CD4-positive, alpha-beta T cell (primary cell): ENCODE data around the gene PAX5. TPM values are rescaled to one million over a fixed set of nuclear protein-coding genes. Genes with fewer than 3 reads are reported as not detected.

Source experiments
- ATAC-seq: fragments of 200-7000 bp; cut with Tn5 transposase; one replicate; pipeline ENCODE4 v1.10.0; 2022; ENCODE audit warnings: mild to moderate bottlenecking; ENCODE audit not compliant: poor library complexity
- CTCF ChIA-PET: fragments of 350-600 bp; sonication (Branson Sonifier 250); formaldehyde crosslinking; loops from one replicate; lab custom pipeline; 2021; ENCODE audit warnings: antibody characterized with exemption, inconsistent platforms; lab: Charles Lee
- POLR2A ChIA-PET: fragments of 350-600 bp; sonication (Branson Sonifier 250); formaldehyde crosslinking; loops from one replicate; lab custom pipeline; 2021; ENCODE audit warnings: antibody characterized with exemption, inconsistent platforms; lab: Charles Lee
- DNase-seq, 14 experiments: peaks; one replicate each; pipeline ENCODE4 v3.0.0-alpha.2; 2013 to 2020; ENCODE audit warnings: mixed read lengths in 2 of 14
- H3K27ac ChIP-seq, 2 donors: one replicate each; pipeline versions ENCODE4 v1.5.1 to v1.7.0; 2013; ENCODE audit warnings: low read length in 2 of 2, low read depth in 1 of 2, mild to moderate bottlenecking in 1 of 2
- H3K27me3 ChIP-seq, 2 experiments: 1 replicate in 1 of 2; 2 replicates in 1 of 2; pipeline versions ENCODE4 v1.6.1 to v1.7.0; 2013; ENCODE audit warnings: low read length in 2 of 2, control low read depth in 1 of 2, mild to moderate bottlenecking in 1 of 2, moderate library complexity in 1 of 2; ENCODE audit not compliant: insufficient read depth in 2 of 2, control insufficient read depth in 1 of 2
- H3K36me3 ChIP-seq: one replicate; pipeline ENCODE4 v1.6.1; 2013; ENCODE audit warnings: low read length, control low read depth; ENCODE audit not compliant: insufficient read depth
- H3K4me1 ChIP-seq: one replicate; pipeline ENCODE4 v1.6.1; 2013; ENCODE audit warnings: low read length, control low read depth; ENCODE audit not compliant: insufficient read depth
- H3K4me3 ChIP-seq: one replicate; pipeline ENCODE4 v1.5.1; 2013; ENCODE audit warnings: mild to moderate bottlenecking, low read length, moderate library complexity
- H3K9me3 ChIP-seq, 2 experiments: 1 replicate in 1 of 2; 2 replicates in 1 of 2; pipeline versions ENCODE4 v1.6.1 to v1.7.0; 2013; ENCODE audit warnings: low read length in 2 of 2, mild to moderate bottlenecking in 2 of 2, control low read depth in 1 of 2, moderate library complexity in 1 of 2; ENCODE audit not compliant: control insufficient read depth in 1 of 2, insufficient read depth in 1 of 2
- H3K27ac Mint-ChIP-seq: one replicate; pipeline ENCODE4 v1.8.0; 2020; ENCODE audit warnings: mixed read lengths
- H3K27me3 Mint-ChIP-seq: one replicate; pipeline ENCODE4 v1.8.0; 2021; ENCODE audit warnings: mixed read lengths
- H3K36me3 Mint-ChIP-seq: one replicate; pipeline ENCODE4 v1.8.0; 2021; ENCODE audit warnings: low read depth, mixed read lengths
- H3K4me1 Mint-ChIP-seq: one replicate; pipeline ENCODE4 v1.8.0; 2021; ENCODE audit warnings: low read depth, mixed read lengths
- H3K4me3 Mint-ChIP-seq: one replicate; pipeline ENCODE4 v1.8.0; 2020; ENCODE audit warnings: mild to moderate bottlenecking, mixed read lengths
- H3K9me3 Mint-ChIP-seq: one replicate; pipeline ENCODE4 v1.8.0; 2020; ENCODE audit warnings: mixed read lengths
- intact Hi-C, 2 experiments: fragments of 100-400 bp; cut with DNase I in 1 of 2; cut with micrococcal nuclease in 1 of 2; formaldehyde crosslinking; loops; one replicate each; pipeline versions ENCODE4 v1.15.1 to v1.9.0; 2023 to 2025; cut with DNase I, micrococcal nuclease
- total RNA-seq, 174 experiments: library from RNA in 2 of 174; stranded (reverse) in 2 of 174; gene quantifications; one replicate each; pipeline ENCODE4 v1.2.3 and lab custom pipeline; 2021 to 2026
- TF ChIP-seq, protein P1 (sequence below): fragments of 200-600 bp; IDR thresholded peaks from one replicate; pipeline ENCODE4 v1.8.0; 2022; ENCODE audit warnings: antibody characterized with exemption, mild to moderate bottlenecking

The PAX5 gene
- total RNA-seq, 2 experiments from 2014 or later: 0.03 to 0.11 TPM

DNA sequence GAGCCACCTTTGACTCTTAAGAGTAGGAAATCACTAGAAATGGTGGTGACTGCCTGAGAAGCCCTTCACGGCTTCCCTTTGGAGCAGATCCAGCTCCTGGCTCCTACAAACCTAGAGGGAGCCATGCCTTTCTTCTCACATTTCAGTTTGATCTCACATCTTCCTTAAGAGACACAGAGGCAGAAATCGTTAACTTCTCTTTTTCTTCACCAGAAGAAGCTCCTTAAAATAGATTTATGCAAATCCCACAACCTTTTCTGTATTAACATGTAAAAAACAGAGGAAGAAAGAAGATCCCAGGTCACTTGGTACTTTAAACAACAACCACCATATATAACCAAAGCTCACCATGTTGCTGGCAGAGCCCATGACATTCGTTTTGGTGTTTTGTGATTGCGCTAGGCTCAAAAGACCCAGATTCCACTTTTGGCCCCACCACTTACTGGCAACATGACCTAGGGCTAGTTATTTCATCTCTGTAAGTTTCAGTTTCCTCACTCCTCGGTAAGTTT, 29.6 kb downstream of the PAX5 start:
- peaks cover 47 to 72% of the 10 kb centered on the region in 2 experiments for H3K27me3 ChIP-seq
- intact Hi-C loops: no loop called here
- CTCF ChIA-PET: no interaction called here
- no peak overlapping the region for H3K4me3 ChIP-seq
- POLR2A ChIA-PET: no interaction called here
- no peaks in the 10 kb centered on the region for H3K36me3 ChIP-seq
- H3K36me3 Mint-ChIP-seq: no peaks in the 10 kb centered on the region
- peaks cover 83% of the 10 kb centered on the region for H3K27me3 Mint-ChIP-seq
- no peak for ATAC-seq
- no peaks in the 10 kb centered on the region for H3K4me1 Mint-ChIP-seq
- no peak overlapping the region for H3K4me3 Mint-ChIP-seq
- no peak overlapping the region for H3K27ac Mint-ChIP-seq
- H3K9me3 ChIP-seq: peaks cover 0 to 13% of the 10 kb centered on the region in 2 experiments
- TF ChIP-seq, protein P1, sequence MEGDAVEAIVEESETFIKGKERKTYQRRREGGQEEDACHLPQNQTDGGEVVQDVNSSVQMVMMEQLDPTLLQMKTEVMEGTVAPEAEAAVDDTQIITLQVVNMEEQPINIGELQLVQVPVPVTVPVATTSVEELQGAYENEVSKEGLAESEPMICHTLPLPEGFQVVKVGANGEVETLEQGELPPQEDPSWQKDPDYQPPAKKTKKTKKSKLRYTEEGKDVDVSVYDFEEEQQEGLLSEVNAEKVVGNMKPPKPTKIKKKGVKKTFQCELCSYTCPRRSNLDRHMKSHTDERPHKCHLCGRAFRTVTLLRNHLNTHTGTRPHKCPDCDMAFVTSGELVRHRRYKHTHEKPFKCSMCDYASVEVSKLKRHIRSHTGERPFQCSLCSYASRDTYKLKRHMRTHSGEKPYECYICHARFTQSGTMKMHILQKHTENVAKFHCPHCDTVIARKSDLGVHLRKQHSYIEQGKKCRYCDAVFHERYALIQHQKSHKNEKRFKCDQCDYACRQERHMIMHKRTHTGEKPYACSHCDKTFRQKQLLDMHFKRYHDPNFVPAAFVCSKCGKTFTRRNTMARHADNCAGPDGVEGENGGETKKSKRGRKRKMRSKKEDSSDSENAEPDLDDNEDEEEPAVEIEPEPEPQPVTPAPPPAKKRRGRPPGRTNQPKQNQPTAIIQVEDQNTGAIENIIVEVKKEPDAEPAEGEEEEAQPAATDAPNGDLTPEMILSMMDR: no peak
- DNase-seq: no peak
- H3K4me1 ChIP-seq: peaks cover 10% of the 10 kb centered on the region
- no peak overlapping the region for H3K27ac ChIP-seq
- no peaks in the 10 kb centered on the region for H3K9me3 Mint-ChIP-seq

DNA sequence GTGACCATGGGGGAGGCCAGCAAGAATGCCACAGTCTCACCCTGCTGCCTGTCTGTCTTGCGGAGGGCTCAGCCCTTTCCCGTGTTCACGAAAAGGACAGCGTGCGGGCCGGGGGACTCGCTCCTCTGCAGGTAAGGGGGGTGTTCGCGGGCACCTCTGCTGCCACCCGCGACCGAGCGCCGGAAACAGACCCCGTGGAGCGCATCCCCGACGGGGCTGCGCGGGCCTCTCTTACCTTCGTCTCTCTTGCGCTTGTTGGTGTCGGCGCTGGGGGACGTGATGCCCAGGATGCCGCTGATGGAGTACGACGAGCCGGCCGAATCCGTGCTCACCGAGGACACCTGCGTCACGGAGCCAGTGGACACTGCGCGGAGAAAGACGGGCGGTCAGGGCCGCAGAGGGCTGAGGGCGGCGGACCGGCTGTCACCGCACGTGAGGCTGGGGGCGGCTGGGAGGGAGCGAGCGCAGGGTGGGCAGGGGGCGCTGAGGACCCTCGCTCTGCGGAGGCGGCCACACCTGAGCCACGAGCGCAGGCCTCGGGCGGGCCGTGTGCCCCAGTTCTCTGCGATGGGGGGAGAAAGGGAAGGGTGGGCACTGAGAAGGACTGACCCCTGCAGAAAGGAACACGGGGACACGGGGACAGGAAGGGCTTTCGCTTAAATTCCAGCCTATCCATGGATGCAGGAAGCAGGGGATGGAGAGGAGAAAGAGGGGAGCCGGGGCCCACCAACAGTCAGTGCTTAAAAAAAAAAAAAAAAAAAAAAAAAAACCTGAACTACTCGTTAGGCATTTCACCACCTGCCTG, 31.5 kb downstream of the PAX5 start:
- ChIA-PET POLR2A (no interaction called here), CTCF (no interaction called here)
- Histone ChIP-seq H3K9me3 (peaks cover 0 to 13% of the 10 kb centered on the region in 2 experiments), H3K36me3 (no peaks in the 10 kb centered on the region), H3K27me3 (peaks cover 47 to 67% of the 10 kb centered on the region in 2 experiments), H3K4me3 (no peak overlapping the region), H3K4me1 (peaks cover 10% of the 10 kb centered on the region), H3K27ac (no peak overlapping the region)
- TF ChIP-seq, protein P1: no peak
- H3K4me1 Mint-ChIP-seq: no peaks in the 10 kb centered on the region
- ATAC-seq: no peak
- H3K27ac Mint-ChIP-seq: no peak overlapping the region
- no peaks in the 10 kb centered on the region for H3K9me3 Mint-ChIP-seq
- intact Hi-C loops: no loop called here
- H3K27me3 Mint-ChIP-seq: peaks cover 82% of the 10 kb centered on the region
- no peak overlapping the region for H3K4me3 Mint-ChIP-seq
- H3K36me3 Mint-ChIP-seq: no peaks in the 10 kb centered on the region
- no peak for DNase-seq

DNA sequence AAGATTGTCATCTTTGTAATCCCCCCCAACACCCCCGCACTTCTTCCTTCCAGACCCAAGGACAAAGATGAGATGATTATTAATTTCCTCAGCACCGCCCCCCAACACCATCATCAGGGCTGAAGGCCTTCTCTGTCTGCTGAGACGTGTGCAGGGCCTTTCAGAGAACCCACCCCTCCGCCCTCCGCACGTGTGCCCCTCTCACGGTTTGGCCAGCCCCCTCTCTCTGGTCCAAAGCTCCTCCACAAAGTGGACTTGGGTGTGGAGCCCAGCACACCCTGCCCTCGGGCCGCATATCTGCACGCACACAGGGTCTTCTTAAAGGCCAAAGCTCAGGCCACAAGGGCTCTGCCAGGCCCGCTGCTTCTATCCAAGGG, 32.0 kb downstream of the PAX5 start:
- CTCF ChIA-PET: no interaction called here
- H3K27ac ChIP-seq: no peak overlapping the region
- H3K36me3 Mint-ChIP-seq: no peaks in the 10 kb centered on the region

More for the DNA sequence above, 32.0 kb downstream of the PAX5 start:
- intact Hi-C loops: no loop called here
- H3K36me3 ChIP-seq: no peaks in the 10 kb centered on the region
- TF ChIP-seq, protein P1: no peak
- peaks cover 47 to 62% of the 10 kb centered on the region in 2 experiments for H3K27me3 ChIP-seq
- no peak overlapping the region for H3K27ac Mint-ChIP-seq
- peaks cover 76% of the 10 kb centered on the region for H3K27me3 Mint-ChIP-seq
- H3K4me1 Mint-ChIP-seq: no peaks in the 10 kb centered on the region
- POLR2A ChIA-PET: no interaction called here
- no peak for ATAC-seq
- DNase-seq: no peak
- no peak overlapping the region for H3K4me3 ChIP-seq
- no peak overlapping the region for H3K4me3 Mint-ChIP-seq
- H3K9me3 ChIP-seq: peaks cover 0 to 13% of the 10 kb centered on the region in 2 experiments
- peaks cover 10% of the 10 kb centered on the region for H3K4me1 ChIP-seq
- H3K9me3 Mint-ChIP-seq: no peaks in the 10 kb centered on the region
